ENCODE data around the gene CAB39. TPM values are rescaled to one million over a fixed set of nuclear protein-coding genes. Genes with fewer than 3 reads are reported as not detected.

The CAB39 gene
- total RNA-seq, 4 donors from 2014 or later = 70.8 to 97.6 (median 87.4) TPM

DNA sequence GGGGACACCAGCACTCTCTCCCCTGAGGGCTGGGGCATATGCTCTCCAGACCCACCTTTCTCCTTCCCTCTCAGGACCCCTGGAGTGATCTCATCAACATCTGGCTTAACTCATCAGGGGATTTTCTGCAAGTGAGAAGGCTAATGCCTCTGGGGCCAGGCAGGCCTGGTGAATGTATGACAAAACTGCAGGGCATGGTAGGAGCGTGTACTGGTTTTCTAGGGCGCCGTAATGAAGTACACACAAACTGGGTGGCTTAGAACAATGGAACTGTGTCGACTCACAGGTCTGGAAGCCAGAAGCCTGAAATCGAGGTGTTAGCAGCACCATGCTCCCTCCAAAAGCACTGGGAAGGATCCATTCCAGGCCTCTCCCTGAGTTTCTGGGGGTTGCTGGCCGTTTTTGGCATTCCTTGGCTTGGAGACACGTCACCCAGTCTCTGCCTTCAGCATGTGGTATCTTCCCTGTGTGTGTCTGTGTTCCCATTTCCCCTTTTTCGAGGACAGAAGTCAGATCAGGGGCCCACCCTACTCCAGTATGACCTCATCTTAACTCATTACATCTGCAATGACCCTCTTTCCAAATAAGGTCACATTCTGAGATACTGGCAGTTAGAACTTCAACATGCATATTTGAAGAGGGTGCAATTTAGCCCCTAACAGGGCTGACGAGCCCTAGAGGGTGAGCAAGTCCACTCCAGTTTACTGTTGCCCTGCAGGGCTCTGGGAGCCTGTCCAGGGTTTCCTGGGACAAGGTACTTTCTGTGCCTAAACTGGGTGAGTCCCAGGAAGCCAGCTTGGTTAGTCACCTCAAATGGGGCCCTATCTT is 45.5 kb upstream of the CAB39 start:
- no peaks in the 10 kb centered on the region for H3K27me3 ChIP-seq
- H3K9me3 ChIP-seq = no peaks in the 10 kb centered on the region
- intact Hi-C loops (cut with DNase I) = no loop called here
- TF ChIP-seq, protein P1, sequence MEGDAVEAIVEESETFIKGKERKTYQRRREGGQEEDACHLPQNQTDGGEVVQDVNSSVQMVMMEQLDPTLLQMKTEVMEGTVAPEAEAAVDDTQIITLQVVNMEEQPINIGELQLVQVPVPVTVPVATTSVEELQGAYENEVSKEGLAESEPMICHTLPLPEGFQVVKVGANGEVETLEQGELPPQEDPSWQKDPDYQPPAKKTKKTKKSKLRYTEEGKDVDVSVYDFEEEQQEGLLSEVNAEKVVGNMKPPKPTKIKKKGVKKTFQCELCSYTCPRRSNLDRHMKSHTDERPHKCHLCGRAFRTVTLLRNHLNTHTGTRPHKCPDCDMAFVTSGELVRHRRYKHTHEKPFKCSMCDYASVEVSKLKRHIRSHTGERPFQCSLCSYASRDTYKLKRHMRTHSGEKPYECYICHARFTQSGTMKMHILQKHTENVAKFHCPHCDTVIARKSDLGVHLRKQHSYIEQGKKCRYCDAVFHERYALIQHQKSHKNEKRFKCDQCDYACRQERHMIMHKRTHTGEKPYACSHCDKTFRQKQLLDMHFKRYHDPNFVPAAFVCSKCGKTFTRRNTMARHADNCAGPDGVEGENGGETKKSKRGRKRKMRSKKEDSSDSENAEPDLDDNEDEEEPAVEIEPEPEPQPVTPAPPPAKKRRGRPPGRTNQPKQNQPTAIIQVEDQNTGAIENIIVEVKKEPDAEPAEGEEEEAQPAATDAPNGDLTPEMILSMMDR (IDR thresholded peaks at IDR 0.05) = no peak
- no peak for TF ChIP-seq POLR2A (IDR thresholded peaks at IDR 0.05)
- no peak overlapping the region for H3K4me3 ChIP-seq (replicated peaks in 1 of 3)
- H3K36me3 ChIP-seq = no peaks in the 10 kb centered on the region
- peaks cover 8 to 28% of the 10 kb centered on the region in 2 donors for H3K4me1 ChIP-seq
- 81 to 84% methylated on average over 9 of the region's 9 CpGs for WGBS, 2 donors
- no peak for DNase-seq
- no peak overlapping the region for H3K27ac ChIP-seq

DNA sequence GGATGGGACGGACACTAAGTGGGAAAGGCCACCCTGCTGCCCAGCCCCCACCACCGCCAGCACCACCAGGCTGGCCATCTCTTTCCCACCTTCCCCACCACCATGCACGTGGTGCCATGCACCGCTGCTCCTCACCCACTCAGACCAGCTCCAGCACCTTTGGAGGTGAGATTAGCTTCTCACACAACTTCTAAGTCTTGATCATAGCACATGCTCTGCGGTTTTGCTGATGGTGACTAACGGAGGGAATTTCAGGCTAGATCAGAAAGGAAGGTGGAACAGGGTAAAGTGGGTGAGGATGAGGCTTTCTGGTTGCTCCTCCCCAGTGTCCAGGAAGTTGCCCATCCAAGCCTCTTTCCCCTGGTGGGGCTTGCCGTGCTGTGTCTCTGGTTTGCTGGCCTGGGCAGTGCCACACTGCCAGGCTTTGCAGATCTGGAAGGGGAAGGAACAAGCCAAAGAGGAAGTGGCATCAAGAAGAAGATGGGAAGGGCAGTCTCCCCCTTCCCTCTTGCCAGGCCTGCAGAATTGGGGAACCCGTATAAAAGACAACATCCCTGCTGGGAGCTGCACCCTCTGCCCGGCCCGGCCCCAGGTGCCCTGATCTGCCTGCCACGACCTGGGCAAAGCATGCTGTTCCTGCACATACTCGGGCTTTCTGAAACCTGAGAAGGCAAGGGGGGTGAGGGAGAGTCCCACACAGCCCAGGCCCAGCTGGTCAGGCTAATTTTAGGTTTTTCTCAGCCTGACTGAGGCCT is 44.3 kb upstream of the CAB39 start:
- H3K27me3 ChIP-seq = no peaks in the 10 kb centered on the region
- no peak overlapping the region for H3K27ac ChIP-seq
- intact Hi-C loops (cut with DNase I) = no loop called here
- H3K9me3 ChIP-seq = no peaks in the 10 kb centered on the region
- H3K4me3 ChIP-seq (replicated peaks in 1 of 3) = no peak overlapping the region
- H3K36me3 ChIP-seq = no peaks in the 10 kb centered on the region
- 72 to 83% methylated on average over 12 of the region's 12 CpGs for WGBS, 2 donors
- peaks cover 8 to 28% of the 10 kb centered on the region in 2 donors for H3K4me1 ChIP-seq
- TF ChIP-seq, protein P1 (IDR thresholded peaks at IDR 0.05) = no peak
- no peak for TF ChIP-seq POLR2A (IDR thresholded peaks at IDR 0.05)
- DNase-seq = no peak

DNA sequence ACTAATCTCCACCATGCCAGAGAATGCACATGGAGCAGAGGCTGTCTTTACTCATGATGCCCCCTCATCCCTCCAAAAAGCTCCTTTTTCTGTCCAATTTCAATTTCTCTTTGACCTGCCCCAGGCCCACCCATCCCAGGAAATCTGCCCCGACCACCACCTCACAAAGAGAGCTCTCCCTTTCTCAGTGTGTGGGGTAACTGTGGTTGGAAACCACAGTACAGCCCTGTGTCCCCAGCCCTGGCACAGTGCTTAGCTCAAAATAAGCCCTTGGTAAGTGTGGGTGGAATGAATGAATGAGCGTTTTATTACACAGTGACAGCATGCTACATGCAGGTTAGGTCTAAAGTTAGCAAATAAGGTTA is 43.7 kb upstream of the CAB39 start:
- H3K4me3 ChIP-seq (replicated peaks in 1 of 3) = no peak overlapping the region
- TF ChIP-seq, protein P1 (IDR thresholded peaks at IDR 0.05) = no peak
- TF ChIP-seq POLR2A (IDR thresholded peaks at IDR 0.05) = no peak
- 76 to 93% methylated on average over 2 of the region's 2 CpGs for WGBS, 2 donors
- no peaks in the 10 kb centered on the region for H3K36me3 ChIP-seq
- DNase-seq = no peak
- intact Hi-C loops (cut with DNase I) = no loop called here
- no peaks in the 10 kb centered on the region for H3K27me3 ChIP-seq
- no peaks in the 10 kb centered on the region for H3K9me3 ChIP-seq
- H3K4me1 ChIP-seq = peaks cover 8 to 28% of the 10 kb centered on the region in 2 donors
- peak overlapping the region in 1 of 3 donors; percentile 2 for H3K27ac ChIP-seq

DNA sequence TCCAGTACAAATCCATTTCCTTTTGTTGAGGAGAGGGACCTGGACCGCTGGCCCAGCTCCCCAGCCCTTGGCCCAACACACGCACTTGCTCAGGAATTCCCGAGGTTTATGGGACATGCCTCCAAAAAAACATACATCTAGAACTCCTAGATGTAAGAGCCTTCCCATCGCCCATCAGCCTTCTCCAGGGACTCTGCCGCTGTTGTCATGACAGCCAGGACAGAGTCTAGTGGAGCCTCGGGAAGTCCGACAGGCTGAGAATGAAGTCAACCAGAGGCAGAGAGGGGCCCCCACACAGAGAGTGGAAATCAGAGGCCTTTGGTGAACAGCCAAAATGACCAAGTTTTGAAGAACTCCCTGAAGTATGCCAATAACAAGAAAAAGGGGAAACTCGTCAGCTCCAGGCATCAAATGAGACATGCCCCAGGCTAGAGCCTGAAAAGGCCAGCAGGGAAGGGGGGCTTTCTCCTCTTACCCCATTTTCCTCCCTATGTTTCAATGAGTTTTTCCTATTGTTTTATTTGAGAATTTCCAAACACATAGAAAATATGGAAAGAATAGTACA is 43.2 kb upstream of the CAB39 start:
- 52 to 54% methylated on average over 8 of the region's 8 CpGs for WGBS, 2 donors
- no peak for TF ChIP-seq POLR2A (IDR thresholded peaks at IDR 0.05)
- TF ChIP-seq, protein P1 (IDR thresholded peaks at IDR 0.05) = no peak
- Histone ChIP-seq H3K4me1 (peaks cover 8 to 24% of the 10 kb centered on the region in 2 donors), H3K36me3 (no peaks in the 10 kb centered on the region), H3K4me3 (replicated peaks in 1 of 3) (no peak overlapping the region), H3K9me3 (no peaks in the 10 kb centered on the region), H3K27ac (no peak overlapping the region), H3K27me3 (no peaks in the 10 kb centered on the region)
- no peak for DNase-seq
- intact Hi-C loops (cut with DNase I) = no loop called here
